NCI-H2227 treated with DMSO at 0.1 percent for 48 hours (cell line): ENCODE measurements around the gene SSTR3.
"Not testable (repeated sequence)": the region's sequence is repeated elsewhere in the genome, so short reads cannot be mapped to it uniquely, and the experiment has no call there.

Experiments used
- DNase-seq: peaks from one replicate; lab custom pipeline; 2025; lab: John Stamatoyannopoulos, UW

Gene SSTR3

DNA sequence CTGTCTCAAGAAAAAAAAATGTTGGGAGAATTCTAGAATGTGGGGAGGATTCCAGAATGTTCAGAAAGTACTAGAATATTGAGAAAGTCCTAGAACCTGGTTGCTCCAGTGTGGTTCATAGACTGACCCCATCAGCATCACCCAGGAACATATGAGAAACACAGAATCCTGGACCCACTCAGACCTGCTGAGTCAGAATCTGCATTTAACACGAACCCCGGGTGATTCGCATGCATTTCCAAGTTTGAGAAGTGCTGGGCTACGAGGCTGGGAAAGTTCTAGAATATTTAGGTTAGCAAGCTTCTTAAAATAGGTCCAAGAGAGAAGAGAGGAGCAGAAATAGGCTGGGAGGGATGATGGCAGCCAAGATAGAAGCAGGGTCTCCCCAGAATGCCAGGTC, 30.6 kb downstream of the SSTR3 start:
- no peak for DNase-seq

DNA sequence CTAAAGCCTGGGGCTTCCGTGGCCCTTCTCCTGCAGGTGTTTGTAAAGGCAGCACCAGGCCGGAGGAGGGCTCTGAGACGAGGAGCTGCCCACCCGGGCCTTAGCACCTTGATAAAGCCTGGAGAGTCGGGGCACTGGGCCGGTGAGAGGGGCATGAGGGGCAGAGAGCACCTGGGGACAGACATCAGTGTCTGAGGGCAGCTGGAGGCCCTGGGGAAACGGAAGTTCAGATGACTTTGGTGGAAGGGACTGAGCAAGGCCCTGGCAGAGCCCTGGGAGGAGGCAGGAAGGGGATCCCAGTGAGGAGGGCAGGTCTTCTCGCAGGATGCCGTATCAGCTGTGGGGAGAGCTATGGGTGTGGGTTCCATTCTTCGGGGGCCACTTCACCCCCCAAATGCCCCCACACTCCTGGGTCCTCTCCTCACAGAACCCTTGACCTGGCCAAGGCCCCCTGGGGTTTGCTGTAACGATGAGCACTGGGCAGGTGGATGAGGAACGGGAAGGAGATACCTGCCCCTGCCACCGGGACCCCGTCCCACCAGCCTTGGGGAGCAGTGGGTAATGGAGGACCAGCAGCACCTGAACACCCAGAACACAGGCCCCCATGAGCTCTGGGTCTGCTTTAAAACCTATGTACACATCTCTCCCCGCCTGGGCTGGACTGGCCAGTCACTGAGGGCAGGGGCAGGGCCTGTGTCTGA, 31.6 kb downstream of the SSTR3 start:
- DNase-seq: no peak

- no peak for DNase-seq
Measured at GRCh38 chr22:37179622-37180420, 32.5 kb downstream of the SSTR3 start.

DNA sequence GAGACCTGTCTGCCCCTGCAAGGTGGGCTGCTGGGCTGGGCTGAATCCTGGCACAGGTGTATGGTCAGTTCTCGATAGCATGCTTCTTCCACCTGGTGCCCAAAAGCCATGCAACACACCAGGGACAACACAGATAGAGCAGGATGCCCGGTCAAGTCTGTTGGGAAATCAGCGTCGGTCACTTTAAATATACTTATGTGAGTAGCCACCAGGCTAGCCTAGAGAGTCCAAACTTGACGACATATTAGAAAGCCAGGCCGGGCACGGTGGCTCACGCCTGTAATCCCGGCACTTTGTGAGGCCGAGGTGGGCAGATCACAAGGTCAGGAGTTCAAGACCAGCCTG, 33.2 kb downstream of the SSTR3 start:
- DNase-seq: no peak

DNA sequence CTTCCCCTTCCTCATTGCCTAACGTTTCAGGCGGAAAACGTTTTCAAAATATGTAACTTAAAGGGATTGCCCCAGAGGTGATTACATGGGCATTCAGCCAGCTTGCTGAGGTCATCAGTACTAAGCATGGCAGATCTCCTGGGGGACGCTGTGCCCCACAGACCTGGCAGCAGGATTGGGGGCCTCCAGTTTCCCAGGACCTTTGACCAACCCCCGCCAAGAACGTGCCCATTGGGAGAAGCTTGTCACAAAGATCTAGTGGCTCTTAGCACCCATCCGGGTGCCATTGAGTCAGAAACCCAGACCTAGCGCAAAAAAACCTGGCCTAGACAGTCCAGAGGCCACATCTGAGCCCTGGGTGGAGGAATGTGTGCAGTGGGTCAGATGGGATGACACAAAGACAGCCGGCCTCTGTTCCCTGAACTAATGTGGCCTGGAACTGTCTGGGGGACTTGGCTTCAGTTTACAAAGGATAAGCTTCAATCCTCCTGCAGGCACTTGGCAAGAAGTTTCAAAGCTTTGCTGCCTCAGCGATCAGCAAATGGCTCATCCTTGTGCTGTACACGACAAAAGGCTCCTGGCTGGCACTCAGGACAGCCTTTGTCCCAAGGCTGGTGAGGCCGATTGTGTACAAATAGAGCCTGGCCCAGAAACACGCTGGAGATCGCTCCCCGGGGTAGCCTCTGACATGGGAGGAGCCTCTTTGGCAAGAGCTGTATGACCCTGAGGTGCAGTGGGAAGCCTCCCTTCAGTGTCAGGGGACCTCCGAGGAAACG, 33.7 kb downstream of the SSTR3 start:
- no peak for DNase-seq

DNA sequence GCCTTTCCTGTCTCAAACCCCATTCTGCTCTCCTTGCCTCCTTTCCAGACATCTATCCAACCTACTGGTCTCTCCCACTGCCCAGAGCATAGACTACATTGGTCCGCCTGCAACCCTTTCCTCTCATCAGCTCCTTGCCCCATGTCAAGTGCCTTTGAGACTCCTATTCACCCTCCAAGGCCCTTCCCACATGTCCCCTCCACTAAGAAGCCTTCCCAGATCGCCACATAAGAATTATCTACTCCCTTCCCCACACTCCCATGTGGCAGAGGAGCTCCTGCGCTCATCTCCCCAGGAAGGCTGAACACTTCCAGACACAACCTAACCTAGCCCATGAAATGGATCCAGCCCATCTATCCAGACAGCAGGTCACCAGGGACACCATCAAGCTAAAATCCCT, 34.5 kb downstream of the SSTR3 start:
- DNase-seq: no peak

GRCh38 chr22:37177221-37177620, 35.1 kb downstream of the SSTR3 start:
- DNase-seq: no peak

DNA sequence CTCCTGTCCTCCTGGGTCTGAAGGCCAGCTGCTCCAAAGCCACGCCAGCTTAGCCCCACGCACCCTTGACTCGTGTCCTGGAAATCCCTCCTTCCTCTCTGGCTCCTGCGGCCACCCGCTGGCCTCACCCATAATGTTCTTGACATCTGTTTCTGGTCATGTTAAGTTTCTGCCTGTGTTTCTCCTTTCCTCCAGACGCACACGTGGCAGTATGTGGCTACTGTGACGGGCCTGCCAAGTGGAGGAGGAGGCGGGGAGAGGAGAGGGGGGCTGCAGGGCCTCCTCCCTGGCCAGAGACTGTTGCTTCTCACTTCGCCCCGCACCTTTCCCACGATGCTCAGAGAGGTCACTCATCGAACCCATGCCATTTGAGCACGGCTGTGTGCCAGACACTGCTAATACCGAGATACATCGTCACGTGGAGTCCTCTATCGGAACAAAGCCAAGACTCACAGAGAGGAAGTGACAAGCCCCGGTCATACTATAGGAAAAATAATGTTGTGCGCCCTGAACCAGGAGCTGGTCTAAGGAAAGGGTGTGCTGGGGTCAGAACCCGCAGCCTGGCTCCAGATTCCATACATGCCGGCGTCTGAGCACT, 35.7 kb downstream of the SSTR3 start:
- no peak for DNase-seq

DNA sequence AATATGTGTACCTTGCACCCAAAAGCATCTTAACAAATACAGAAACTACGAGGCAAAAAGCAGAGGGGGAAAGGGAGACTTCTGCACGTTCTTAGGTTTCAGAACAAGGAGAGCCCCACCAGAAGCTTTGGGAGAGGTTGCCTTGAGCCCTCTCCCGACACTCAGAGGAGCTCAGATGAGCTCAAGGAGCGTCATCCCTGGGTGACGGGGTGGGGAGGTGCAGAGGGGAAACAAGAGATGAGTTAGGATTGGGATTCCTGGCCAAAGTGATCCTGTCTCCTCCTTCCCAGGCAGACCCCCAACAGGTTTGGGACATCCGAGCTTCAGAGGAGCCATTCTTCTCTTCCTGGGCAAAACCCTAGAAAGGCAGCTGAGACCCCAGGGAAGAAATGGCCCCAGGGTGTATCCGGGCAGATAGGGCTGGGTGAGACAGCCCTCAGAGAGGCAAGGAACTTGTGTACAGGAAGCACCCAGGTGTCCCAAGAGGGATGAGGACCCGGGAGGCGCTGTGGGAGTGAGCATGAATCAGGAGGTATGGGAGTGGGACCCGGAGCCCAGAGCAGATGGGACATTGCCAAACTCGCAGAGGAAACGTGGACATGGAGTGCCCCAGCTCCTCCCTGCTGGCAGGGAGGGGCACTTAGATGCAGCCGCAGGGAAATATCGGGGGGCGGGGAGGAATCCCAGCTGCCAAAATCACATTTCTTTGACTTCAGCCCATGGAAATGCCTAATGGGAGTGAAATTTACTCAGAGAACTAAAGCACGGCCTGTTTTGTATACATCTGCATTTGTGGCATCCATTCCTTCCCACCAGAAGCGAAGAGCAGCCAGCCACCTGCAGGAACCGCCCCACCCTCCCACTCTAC, 36.6 kb downstream of the SSTR3 start:
- DNase-seq: no peak

GRCh38 chr22:37174964-37175363, 37.3 kb downstream of the SSTR3 start:
- DNase-seq: no peak

DNA sequence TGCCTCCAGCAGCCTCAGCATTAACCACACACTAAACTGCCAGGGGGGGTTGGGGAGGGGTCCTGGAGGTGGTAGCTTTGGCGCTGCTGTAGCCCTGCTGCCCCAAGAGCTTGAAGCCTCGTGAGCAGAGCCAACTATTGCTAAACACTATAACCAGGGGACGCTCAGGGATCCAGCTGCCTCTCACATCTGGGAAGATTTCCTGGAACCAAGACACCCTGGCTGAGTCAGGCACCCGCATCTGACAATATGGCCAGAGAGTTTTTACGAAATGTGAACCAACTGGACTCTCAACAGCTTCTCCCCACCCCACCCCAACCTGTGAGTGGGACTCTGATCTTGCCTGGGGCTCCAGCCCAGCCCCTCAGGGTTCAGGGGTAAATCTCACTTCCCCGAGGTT, 38.6 kb downstream of the SSTR3 start:
- no peak for DNase-seq

DNA sequence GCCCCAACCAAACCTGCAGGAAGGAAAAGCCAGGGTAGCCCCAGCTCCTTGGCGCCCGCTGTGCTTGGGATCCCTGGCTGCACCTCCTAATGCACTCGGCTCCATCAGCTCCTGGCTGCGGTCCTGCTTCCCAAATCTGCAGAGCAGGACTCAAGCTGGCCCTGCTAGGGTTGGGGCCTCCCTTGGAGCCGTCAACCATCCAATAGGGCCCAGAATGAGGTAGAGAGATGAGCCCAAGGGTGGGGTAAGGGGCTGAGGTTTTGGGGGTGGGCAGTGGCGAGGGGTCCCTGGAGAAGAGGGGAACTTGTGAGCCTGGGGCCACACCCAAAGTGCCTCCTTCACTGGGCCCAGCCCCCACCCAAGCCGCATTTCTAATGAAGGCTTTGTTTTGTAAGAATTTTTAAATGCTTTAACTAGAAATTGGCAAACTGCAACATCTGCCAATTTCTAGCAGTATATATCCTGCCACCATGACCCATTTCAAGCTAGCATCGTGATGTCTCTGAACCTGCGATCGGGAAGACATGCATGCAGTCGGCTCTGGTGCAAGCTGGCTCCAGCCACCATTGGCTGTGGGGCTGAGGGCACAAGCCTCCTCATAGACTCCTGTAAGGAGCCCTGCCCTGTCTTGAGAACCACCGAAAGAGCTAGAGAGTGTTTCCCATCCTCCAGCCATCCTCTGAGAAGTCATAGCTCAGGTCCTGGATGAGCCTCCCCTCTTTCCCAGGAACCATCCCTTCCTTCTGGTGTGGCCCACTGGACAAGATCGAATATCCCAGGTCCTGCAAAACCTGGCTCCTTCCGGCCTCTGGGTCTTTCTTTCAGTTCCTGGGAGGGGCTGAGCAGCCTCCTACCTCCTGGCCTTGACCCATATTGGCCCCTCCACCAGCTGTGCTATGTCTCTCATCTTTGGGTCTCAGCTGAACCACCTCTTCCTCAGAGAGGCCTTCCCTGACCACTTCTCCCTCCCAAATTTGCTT, 39.7 kb downstream of the SSTR3 start:
- no peak for DNase-seq

DNA sequence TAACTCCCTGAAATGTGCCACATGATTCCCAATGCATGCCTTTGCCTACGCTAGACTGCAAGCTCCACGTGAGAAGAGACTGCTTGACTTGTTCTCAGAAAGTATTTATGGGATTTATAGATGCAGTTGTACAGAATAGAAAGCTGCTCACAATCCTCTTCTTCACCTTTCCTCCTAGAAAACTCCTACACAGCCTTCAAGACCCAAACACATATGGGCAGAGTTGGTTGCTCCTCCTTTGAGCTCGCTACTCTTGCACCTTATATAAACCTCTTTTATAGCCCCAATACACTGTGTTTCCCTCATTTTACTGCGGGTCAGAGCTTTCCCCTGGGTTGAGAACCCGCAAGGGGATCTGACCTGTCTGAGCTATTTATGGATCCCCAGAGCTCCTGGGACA, 40.6 kb downstream of the SSTR3 start:
- no peak for DNase-seq

GRCh38 chr22:37170689-37171405, 41.4 kb downstream of the SSTR3 start:
- DNase-seq: not testable (repeated sequence)

GRCh38 chr22:37169947-37170688, 42.2 kb downstream of the SSTR3 start:
- DNase-seq: no peak

DNA sequence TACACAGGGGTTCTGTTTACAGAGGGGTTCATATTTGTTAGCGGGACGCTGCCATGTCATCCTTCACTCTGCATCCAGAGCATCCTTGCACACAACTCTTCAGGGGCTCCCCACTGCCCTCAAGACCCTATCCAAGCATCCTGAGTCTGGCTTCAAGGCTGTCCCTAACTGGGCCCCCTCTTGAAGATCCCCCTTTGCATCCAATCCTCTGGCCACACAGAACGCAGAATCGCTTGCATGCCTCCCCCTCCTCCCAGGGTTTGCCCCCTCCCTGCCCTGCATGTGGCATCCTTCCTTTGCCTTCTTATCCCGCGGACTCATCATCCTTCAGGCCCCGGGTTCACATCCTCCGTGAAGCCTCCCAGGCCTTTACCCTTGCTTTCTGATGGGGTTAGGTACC, 42.9 kb downstream of the SSTR3 start:
- no peak for DNase-seq

DNA sequence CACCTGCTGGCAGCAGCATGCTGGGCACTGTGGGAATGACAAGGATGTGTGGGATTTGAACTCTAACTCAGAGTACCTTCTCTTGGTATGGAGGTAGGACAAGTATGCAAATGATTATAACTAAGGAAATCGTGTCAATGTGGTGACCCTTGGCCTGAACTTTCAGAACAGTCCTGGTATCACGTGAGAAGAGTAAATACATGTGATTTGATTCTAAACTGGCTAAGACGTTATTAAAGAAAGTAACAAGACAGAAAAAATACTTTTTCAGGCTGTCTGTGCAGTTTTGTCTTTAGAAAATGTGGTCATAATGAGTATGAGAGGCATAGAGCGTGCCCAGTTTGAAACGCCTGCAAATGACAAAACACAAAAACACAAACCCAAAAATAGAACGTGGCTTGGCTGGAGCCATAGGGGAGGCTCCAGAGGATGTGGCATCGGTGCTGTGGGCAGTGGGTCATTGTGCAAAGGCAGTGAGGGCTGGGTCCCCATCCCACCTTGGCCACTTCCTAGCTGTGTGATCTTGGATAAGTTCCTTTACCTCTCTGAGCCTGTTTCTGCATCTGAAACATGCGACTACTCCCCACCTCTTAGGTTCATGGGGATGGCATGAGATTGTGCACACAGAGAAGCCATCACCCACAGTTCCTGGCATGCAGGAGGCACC, 44.2 kb downstream of the SSTR3 start:
- no peak for DNase-seq

DNA sequence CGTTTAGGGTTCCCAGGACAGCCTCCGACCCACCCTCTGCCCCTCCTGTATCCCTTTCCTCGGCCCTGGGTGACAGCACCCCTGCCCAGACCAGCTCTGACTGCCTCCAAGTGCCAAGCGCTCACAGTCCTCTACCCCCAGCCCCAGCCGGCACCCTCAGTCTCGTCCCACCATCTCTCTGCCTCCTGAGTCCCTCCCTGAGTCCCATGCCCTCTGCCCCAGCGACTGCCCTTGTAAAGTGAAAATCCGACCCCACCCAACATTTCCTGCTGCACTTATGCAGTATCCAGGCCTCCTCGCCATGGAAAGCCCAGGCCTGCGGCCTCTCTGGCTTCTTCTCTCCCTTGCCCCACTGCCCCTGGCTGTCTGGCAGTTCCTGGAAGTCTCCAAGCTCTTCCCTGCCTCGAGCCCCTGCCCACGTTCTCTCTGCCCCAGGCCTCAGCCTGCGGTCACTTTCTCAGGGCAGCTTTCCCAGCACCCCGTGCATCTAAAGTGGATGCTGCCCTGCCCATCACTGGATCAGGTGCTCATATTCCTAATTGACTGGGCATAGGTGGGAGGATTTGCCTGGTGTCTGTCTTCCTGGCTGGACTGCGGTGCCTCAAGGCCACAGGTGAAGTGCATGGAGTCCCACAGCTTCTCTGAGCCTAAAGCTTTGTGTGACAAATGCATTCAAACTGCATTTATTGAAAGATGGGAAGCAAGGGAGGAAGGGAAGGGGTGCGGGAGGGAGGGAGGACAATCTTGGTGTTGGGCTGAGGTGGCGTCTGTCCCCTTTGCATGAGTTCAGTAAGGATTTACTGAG, 44.9 kb downstream of the SSTR3 start:
- DNase-seq: no peak
